Suprapubic skin (tissue), 4 donors: ENCODE results near the gene GPA33. TPM values are rescaled to one million over a fixed set of nuclear protein-coding genes. Genes with fewer than 3 reads are reported as not detected.

Source experiments
- DNase-seq, 2 donors: peaks; one replicate each; pipeline ENCODE4 v3.0.0-alpha.2; 2019; ENCODE audit warnings: low spot score in 2 of 2
- H3K27ac ChIP-seq: fragments of 200-600 bp; sonication (generic); one replicate; pipeline ENCODE4 v1.5.1; 2019
- H3K27me3 ChIP-seq: fragments of 200-600 bp; sonication (generic); one replicate; pipeline ENCODE4 v1.5.1; 2019
- H3K36me3 ChIP-seq: fragments of 200-600 bp; sonication (generic); one replicate; pipeline ENCODE4 v1.5.1; 2019
- H3K4me1 ChIP-seq: fragments of 200-600 bp; sonication (generic); one replicate; pipeline ENCODE4 v1.5.1; 2019
- H3K4me3 ChIP-seq: fragments of 200-600 bp; sonication (generic); one replicate; pipeline ENCODE4 v1.5.1; 2019; ENCODE audit warnings: mild to moderate bottlenecking
- H3K9me3 ChIP-seq: fragments of 200-600 bp; sonication (generic); one replicate; pipeline ENCODE4 v1.5.1; 2019
- CTCF ChIP-seq, 2 donors: fragments of 200-600 bp in 1 of 2; fragments of 450-650 bp in 1 of 2; sonication (generic) in 1 of 2; IDR thresholded peaks; one replicate each; pipeline ENCODE4 v1.5.1; 2016 to 2019; ENCODE audit warnings: antibody characterized with exemption in 2 of 2, mild to moderate bottlenecking in 1 of 2, moderate library complexity in 1 of 2
- EP300 ChIP-seq: sonication (generic); formaldehyde crosslinking; IDR thresholded peaks from one replicate; pipeline ENCODE4 v1.6.1; 2017; ENCODE audit warnings: antibody characterized with exemption
- POLR2A ChIP-seq, 2 donors: fragments of 450-650 bp; IDR thresholded peaks; one replicate each; pipeline ENCODE4 v1.6.1; 2017; ENCODE audit warnings: antibody characterized with exemption in 2 of 2, mild to moderate bottlenecking in 2 of 2, moderate library complexity in 2 of 2
- POLR2AphosphoS5 ChIP-seq, 3 donors: sonication (generic); formaldehyde crosslinking; IDR thresholded peaks; one replicate each; pipeline ENCODE4 v1.6.1; 2017; ENCODE audit warnings: antibody characterized with exemption in 3 of 3
- WGBS: methylation state at CpG from one replicate; pipeline ENCODE4 v1.1.5; 2018; 5-methylcytosine and 5-hydroxymethylcytosine counted together
- total RNA-seq, 4 donors: library from RNA; depleted of rRNA; stranded (reverse); fragments of >200 nt; gene quantifications; one replicate each; pipeline ENCODE4 v1.1.0, GENCODE V29; 2016

GPA33 gene, protein sequence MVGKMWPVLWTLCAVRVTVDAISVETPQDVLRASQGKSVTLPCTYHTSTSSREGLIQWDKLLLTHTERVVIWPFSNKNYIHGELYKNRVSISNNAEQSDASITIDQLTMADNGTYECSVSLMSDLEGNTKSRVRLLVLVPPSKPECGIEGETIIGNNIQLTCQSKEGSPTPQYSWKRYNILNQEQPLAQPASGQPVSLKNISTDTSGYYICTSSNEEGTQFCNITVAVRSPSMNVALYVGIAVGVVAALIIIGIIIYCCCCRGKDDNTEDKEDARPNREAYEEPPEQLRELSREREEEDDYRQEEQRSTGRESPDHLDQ
- total RNA-seq: under 1 TPM in 1 of 4 donors, not detected in 3; 0.15 TPM

DNA sequence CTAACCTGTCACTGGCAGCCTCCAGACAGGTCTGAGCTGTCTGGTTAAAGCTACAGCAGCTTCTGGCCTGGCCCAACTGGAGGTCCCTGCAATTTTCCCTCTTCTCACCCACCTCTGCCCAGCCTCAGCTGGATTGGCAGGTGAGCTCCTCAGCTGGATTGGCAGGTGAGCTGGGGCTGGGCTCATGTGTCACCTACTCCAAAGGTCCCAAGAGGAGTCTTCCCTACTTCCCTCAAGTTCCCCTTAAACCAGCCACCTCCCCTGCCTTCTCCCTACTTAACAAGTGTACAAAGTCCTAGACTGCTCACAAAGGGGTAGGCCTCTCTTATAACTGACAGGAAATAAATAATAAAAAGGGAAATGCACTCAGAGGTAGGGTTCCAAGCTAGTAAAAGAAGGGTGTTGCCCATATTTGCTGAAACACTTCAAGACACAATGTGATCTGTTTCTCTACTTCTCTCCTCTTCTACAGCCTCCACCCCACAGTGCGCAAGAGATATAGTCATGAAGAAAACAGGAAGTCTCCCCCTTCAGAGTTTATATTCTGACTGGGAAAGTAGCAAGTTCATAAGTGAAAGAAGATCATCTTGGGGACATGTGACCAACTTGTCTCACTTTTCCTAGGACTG lies at the start of gene GPA33:
GPA33 (minus strand) TSS at position 64 of the 629 bp plus-strand sequence. CDS start 90 bp downstream, outside the sequence.
- H3K27me3 ChIP-seq: no peaks in the 10 kb centered on the region
- H3K27ac ChIP-seq: no peak within 1 kb of the TSS
- no peaks in the 10 kb centered on the region for H3K36me3 ChIP-seq
- WGBS: 88% methylated on average over 1 of the region's 1 CpG
- H3K4me3 ChIP-seq: no peak within 1 kb of the TSS
- H3K4me1 ChIP-seq: no peaks in the 10 kb centered on the region
- no peak for DNase-seq
- no peaks in the 10 kb centered on the region for H3K9me3 ChIP-seq
- TF ChIP-seq EP300 (no peak), POLR2AphosphoS5 (IDR thresholded peaks at IDR 0.05) (no peak), CTCF (IDR thresholded peaks at IDR 0.05) (no peak), POLR2A (IDR thresholded peaks at IDR 0.05) (no peak)

DNA sequence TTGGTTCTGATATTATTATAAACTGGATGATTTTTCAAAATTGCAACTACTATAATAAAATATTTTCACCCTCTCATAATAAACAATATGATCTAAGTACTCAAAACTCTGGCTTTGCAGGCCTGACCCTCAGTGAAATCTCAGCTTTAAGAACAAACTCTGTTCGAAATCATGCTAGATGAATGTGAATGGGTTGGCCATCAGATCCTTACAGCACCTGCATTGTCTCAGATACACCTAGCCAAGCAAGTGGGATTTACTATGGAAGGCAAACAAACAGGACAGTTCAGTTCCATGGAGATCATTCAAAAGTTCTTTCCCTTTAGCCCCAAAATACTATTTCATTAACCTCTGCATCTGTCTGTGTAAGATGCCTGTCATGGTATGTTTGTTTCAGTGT lies 48.5 kb upstream of the GPA33 start:
- TF ChIP-seq CTCF (IDR thresholded peaks at IDR 0.05) (no peak), EP300 (no peak), POLR2A (IDR thresholded peaks at IDR 0.05) (no peak), POLR2AphosphoS5 (IDR thresholded peaks at IDR 0.05) (no peak)
- Histone ChIP-seq H3K4me3 (no peak overlapping the region), H3K27me3 (no peaks in the 10 kb centered on the region), H3K27ac (no peak overlapping the region), H3K36me3 (no peaks in the 10 kb centered on the region), H3K4me1 (no peaks in the 10 kb centered on the region), H3K9me3 (no peaks in the 10 kb centered on the region)
- no peak for DNase-seq
- 90% methylated on average over 1 of the region's 1 CpG for WGBS

DNA sequence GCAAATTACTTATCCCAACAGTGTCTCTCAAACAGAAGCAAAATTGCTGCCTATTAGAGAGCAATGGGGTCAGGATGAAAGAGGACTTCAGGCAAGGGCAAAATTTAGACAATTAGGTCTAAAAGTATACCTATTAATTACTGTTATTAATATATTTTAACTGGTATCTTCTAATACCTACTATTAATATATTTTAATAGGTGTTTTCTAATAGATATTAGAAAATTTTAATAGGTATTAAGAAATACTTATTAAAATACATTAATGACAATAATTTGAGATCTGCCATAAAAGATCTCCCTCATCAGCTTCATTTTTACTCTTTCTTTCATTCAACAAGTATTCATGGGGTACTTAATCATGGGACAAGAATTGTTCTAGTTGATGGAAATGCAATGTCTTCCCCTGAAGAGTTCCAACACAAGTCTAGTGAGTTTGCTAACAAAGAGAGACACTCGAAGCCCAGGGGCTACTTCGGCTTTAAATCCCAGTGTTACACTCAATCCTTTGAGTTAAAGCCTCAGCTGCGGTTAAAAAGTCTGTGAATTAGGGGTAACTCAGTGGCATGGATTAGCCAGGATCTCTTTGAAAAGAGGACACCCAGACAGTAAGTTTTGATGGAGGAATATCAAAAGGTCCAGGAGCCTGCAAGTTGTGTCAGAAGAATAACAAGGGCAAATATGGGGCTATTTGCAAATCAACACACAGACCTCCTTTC lies 47.8 kb upstream of the GPA33 start:
- Histone ChIP-seq H3K27ac (no peak overlapping the region), H3K36me3 (no peaks in the 10 kb centered on the region), H3K9me3 (no peaks in the 10 kb centered on the region), H3K4me3 (no peak overlapping the region), H3K4me1 (no peaks in the 10 kb centered on the region), H3K27me3 (no peaks in the 10 kb centered on the region)
- WGBS: 76% methylated on average over 3 of the region's 3 CpGs
- no peak for TF ChIP-seq POLR2AphosphoS5 (IDR thresholded peaks at IDR 0.05)
- TF ChIP-seq CTCF (IDR thresholded peaks at IDR 0.05): no peak
- no peak for TF ChIP-seq EP300
- TF ChIP-seq POLR2A (IDR thresholded peaks at IDR 0.05): no peak
- no peak for DNase-seq

- Histone ChIP-seq H3K27ac (no peak overlapping the region), H3K4me1 (no peaks in the 10 kb centered on the region), H3K27me3 (no peaks in the 10 kb centered on the region), H3K36me3 (no peaks in the 10 kb centered on the region), H3K9me3 (no peaks in the 10 kb centered on the region), H3K4me3 (no peak overlapping the region)
- DNase-seq: no peak
- TF ChIP-seq EP300 (no peak), POLR2A (IDR thresholded peaks at IDR 0.05) (no peak), POLR2AphosphoS5 (IDR thresholded peaks at IDR 0.05) (no peak), CTCF (IDR thresholded peaks at IDR 0.05) (no peak)
- 40% methylated on average over 6 of the region's 6 CpGs for WGBS
Measured at GRCh38 chr1:167137332-167137781, 47.2 kb upstream of the GPA33 start.

DNA sequence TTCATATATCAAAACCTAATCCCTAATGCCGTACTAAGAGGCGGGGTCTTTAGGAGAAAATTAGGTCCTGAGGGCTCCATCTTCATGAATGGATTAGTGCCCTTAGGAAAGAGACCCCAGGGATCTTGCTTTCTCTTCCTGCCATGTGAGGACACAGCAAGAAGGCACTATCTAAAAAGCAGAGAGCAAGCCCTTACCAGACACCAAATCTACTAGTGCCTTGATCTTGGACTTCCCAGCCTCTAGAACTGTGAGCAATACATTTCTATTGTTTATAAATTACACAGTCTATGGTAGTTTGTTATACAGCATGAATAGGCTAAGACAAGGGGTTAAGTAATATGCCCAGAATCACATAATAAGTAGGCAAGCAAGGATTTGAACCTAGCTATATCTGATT lies 46.6 kb upstream of the GPA33 start:
- TF ChIP-seq POLR2A (IDR thresholded peaks at IDR 0.05) (no peak), POLR2AphosphoS5 (IDR thresholded peaks at IDR 0.05) (no peak), EP300 (no peak), CTCF (IDR thresholded peaks at IDR 0.05) (no peak)
- 66% methylated on average over 2 of the region's 2 CpGs for WGBS
- Histone ChIP-seq H3K9me3 (no peaks in the 10 kb centered on the region), H3K27me3 (no peaks in the 10 kb centered on the region), H3K4me1 (no peaks in the 10 kb centered on the region), H3K4me3 (no peak overlapping the region), H3K36me3 (no peaks in the 10 kb centered on the region), H3K27ac (no peak overlapping the region)
- DNase-seq: no peak
